Measurements from ENCODE around the gene CDAN1. TPM values are rescaled to one million over a fixed set of nuclear protein-coding genes. Genes with fewer than 3 reads are reported as not detected.
"Not testable (repeated sequence)": the region's sequence is repeated elsewhere in the genome, so short reads cannot be mapped to it uniquely, and the experiment has no call there.

The CDAN1 gene
- total RNA-seq, 2 donors from 2014 or later, result 14.9 to 30.5 TPM

- Mint-ChIP-seq H3K27me3 (no peaks in the 10 kb centered on the region), H3K9me3 (no peaks in the 10 kb centered on the region), H3K27ac (peak overlapping the region; percentile 45 to 48), H3K4me1 (ENCODE audit: low read depth in 2 of 2) (peaks cover 16% of the 10 kb centered on the region in 2 donors), H3K36me3 (peaks cover 4% of the 10 kb centered on the region), H3K4me3 (peak overlapping the region; percentile 24)
- ATAC-seq (peak; percentile 77 to 86), DNase-seq (ENCODE audit: low spot score) (no peak)
Observed at GRCh38 chr15:42691308-42691707, 45.6 kb downstream of the CDAN1 start.

- Mint-ChIP-seq H3K4me1 (ENCODE audit: low read depth in 2 of 2) (peaks cover 16% of the 10 kb centered on the region in 2 donors), H3K4me3 (no peak overlapping the region), H3K9me3 (no peaks in the 10 kb centered on the region), H3K27me3 (no peaks in the 10 kb centered on the region), H3K27ac (no peak overlapping the region), H3K36me3 (no peaks in the 10 kb centered on the region)
- DNase-seq (ENCODE audit: low spot score), result no peak
- ATAC-seq, result no peak
Observed at GRCh38 chr15:42688301-42688700, 48.6 kb downstream of the CDAN1 start.

GRCh38 chr15:42687740-42688139 is 49.2 kb downstream of the CDAN1 start:
- ATAC-seq (no peak), DNase-seq (ENCODE audit: low spot score) (no peak)
- Mint-ChIP-seq H3K4me3 (no peak overlapping the region), H3K27me3 (no peaks in the 10 kb centered on the region), H3K36me3 (no peaks in the 10 kb centered on the region), H3K9me3 (no peaks in the 10 kb centered on the region), H3K27ac (no peak overlapping the region), H3K4me1 (ENCODE audit: low read depth in 2 of 2) (peaks cover 16% of the 10 kb centered on the region in 2 donors)

- ATAC-seq (no peak), DNase-seq (ENCODE audit: low spot score) (no peak)
- H3K27me3 Mint-ChIP-seq, result no peaks in the 10 kb centered on the region
- no peak overlapping the region for H3K4me3 Mint-ChIP-seq
- H3K4me1 Mint-ChIP-seq (ENCODE audit: low read depth in 2 of 2), result peaks cover 10 to 11% of the 10 kb centered on the region in 2 donors
- H3K9me3 Mint-ChIP-seq, result no peaks in the 10 kb centered on the region
- H3K36me3 Mint-ChIP-seq, result no peaks in the 10 kb centered on the region
- H3K27ac Mint-ChIP-seq, result no peak overlapping the region
Observed at GRCh38 chr15:42686281-42686680, 50.6 kb downstream of the CDAN1 start.

- H3K36me3 Mint-ChIP-seq, result no peaks in the 10 kb centered on the region
- DNase-seq (ENCODE audit: low spot score) (no peak), ATAC-seq (no peak)
- no peak overlapping the region for H3K4me3 Mint-ChIP-seq
- H3K27me3 Mint-ChIP-seq, result no peaks in the 10 kb centered on the region
- no peak overlapping the region for H3K27ac Mint-ChIP-seq
- peaks cover 0 to 8% of the 10 kb centered on the region in 2 donors for H3K4me1 Mint-ChIP-seq (ENCODE audit: low read depth in 2 of 2)
- no peaks in the 10 kb centered on the region for H3K9me3 Mint-ChIP-seq
Observed at GRCh38 chr15:42681119-42681518, 55.8 kb downstream of the CDAN1 start.

GRCh38 chr15:42680142-42680482 is 56.8 kb downstream of the CDAN1 start:
- not testable (repeated sequence) for H3K27me3 Mint-ChIP-seq; H3K27ac Mint-ChIP-seq; H3K4me3 Mint-ChIP-seq; H3K4me1 Mint-ChIP-seq (ENCODE audit: low read depth in 2 of 2); H3K36me3 Mint-ChIP-seq; H3K9me3 Mint-ChIP-seq; DNase-seq (ENCODE audit: low spot score)
- ATAC-seq, result peak; percentile 40 to 92

GRCh38 chr15:42679285-42680141 is 57.4 kb downstream of the CDAN1 start:
- no peaks in the 10 kb centered on the region for H3K36me3 Mint-ChIP-seq
- no peak overlapping the region for H3K27ac Mint-ChIP-seq
- H3K27me3 Mint-ChIP-seq, result no peaks in the 10 kb centered on the region
- H3K4me3 Mint-ChIP-seq, result no peak overlapping the region
- ATAC-seq, result no peak
- no peaks in the 10 kb centered on the region for H3K9me3 Mint-ChIP-seq
- H3K4me1 Mint-ChIP-seq (ENCODE audit: low read depth in 2 of 2), result peaks cover 0 to 8% of the 10 kb centered on the region in 2 donors
- no peak for DNase-seq (ENCODE audit: low spot score)

- no peak overlapping the region for H3K4me3 Mint-ChIP-seq
- no peaks in the 10 kb centered on the region for H3K27me3 Mint-ChIP-seq
- H3K27ac Mint-ChIP-seq, result no peak overlapping the region
- H3K4me1 Mint-ChIP-seq (ENCODE audit: low read depth in 2 of 2), result peaks cover 0 to 3% of the 10 kb centered on the region in 2 donors
- H3K36me3 Mint-ChIP-seq, result no peaks in the 10 kb centered on the region
- ATAC-seq (no peak), DNase-seq (ENCODE audit: low spot score) (no peak)
- no peaks in the 10 kb centered on the region for H3K9me3 Mint-ChIP-seq
Observed at GRCh38 chr15:42675021-42675420, 61.9 kb downstream of the CDAN1 start.

GRCh38 chr15:42674472-42674871 is 62.5 kb downstream of the CDAN1 start:
- ATAC-seq, result no peak
- Mint-ChIP-seq H3K4me3 (no peak overlapping the region), H3K9me3 (no peaks in the 10 kb centered on the region)

More at GRCh38 chr15:42674472-42674871, 62.5 kb downstream of the CDAN1 start:
- Mint-ChIP-seq H3K4me1 (ENCODE audit: low read depth in 2 of 2) (no peaks in the 10 kb centered on the region), H3K36me3 (no peaks in the 10 kb centered on the region), H3K27ac (no peak overlapping the region), H3K27me3 (no peaks in the 10 kb centered on the region)
- no peak for DNase-seq (ENCODE audit: low spot score)

Other genes with a start within 250 kb of the CDAN1 start
- gene ZNF106, start 246.0 kb downstream of the CDAN1 start, total RNA-seq, result 10 to 100 TPM; 53.5 to 55.9 TPM
- gene SNAP23, start 241.5 kb downstream of the CDAN1 start, total RNA-seq, result 10 to 100 TPM; 59.2 to 72.6 TPM
- gene LRRC57, start 188.3 kb downstream of the CDAN1 start, total RNA-seq, result 10 to 100 TPM; 25.4 to 41.3 TPM
- 10 to 100 TPM; 29.4 to 36.4 TPM for gene HAUS2, start 188.3 kb downstream of the CDAN1 start, total RNA-seq
- gene STARD9, start 161.5 kb downstream of the CDAN1 start, total RNA-seq, result 10 to 100 TPM in 1 of 2 donors, 1 to 10 TPM in 1; 8.9 to 22.6 TPM
- 10 to 100 TPM; 14.0 to 21.9 TPM for gene TTBK2, start 183.7 kb upstream of the CDAN1 start, total RNA-seq

All from natural killer cell treated with Interleukin-12 subunit alpha and Interleukin-12 subunit beta and Interleukin-15 and Interleukin-18, amount 100 ng/mL, for 72 hours (primary cell).